LNCaP clone FGC (cell line): ENCODE results near the gene SFXN1.

Experiments
- DNase-seq: peaks from one replicate; pipeline ENCODE4 v3.0.0-alpha.2; 2011; ENCODE audit warnings: low read depth
- H3K4me3 ChIP-seq: 2 replicates; pipeline ENCODE4 v1.5.1; 2011; ENCODE audit warnings: mild to moderate bottlenecking, low read depth, low read length, control low read depth
- CTCF ChIP-seq: IDR thresholded peaks from 2 replicates; pipeline ENCODE4 v1.5.1; 2012; ENCODE audit warnings: mild to moderate bottlenecking; ENCODE audit not compliant: control insufficient read depth, insufficient read depth; ENCODE audit errors: extremely low read depth

SFXN1 gene

GRCh38 chr5:175544586-175544985 lies 66.2 kb downstream of the SFXN1 start:
- no peak for TF ChIP-seq CTCF
- DNase-seq, result no peak
- H3K4me3 ChIP-seq, result no peak overlapping the region

GRCh38 chr5:175547842-175548241 lies 69.5 kb downstream of the SFXN1 start:
- H3K4me3 ChIP-seq, result no peak overlapping the region
- DNase-seq, result no peak
- no peak for TF ChIP-seq CTCF

GRCh38 chr5:175548626-175549311 lies 70.4 kb downstream of the SFXN1 start:
- no peak for DNase-seq
- TF ChIP-seq CTCF, result no peak
- H3K4me3 ChIP-seq, result no peak overlapping the region

- TF ChIP-seq CTCF, result no peak
- H3K4me3 ChIP-seq, result no peak overlapping the region
- DNase-seq, result no peak
These were observed 71.9 kb downstream of the SFXN1 start for GRCh38 chr5:175550055-175550805.

- H3K4me3 ChIP-seq, result no peak overlapping the region
- DNase-seq, result no peak
- no peak for TF ChIP-seq CTCF
These were observed 72.9 kb downstream of the SFXN1 start for GRCh38 chr5:175551266-175551665.

- no peak overlapping the region for H3K4me3 ChIP-seq
- no peak for DNase-seq
- no peak for TF ChIP-seq CTCF
These were observed 75.9 kb downstream of the SFXN1 start for GRCh38 chr5:175554296-175554695.

- no peak for DNase-seq
- no peak for TF ChIP-seq CTCF
- no peak overlapping the region for H3K4me3 ChIP-seq
These were observed 76.9 kb downstream of the SFXN1 start for GRCh38 chr5:175555168-175555785.
